Measurements from ENCODE around the gene PAK6.

The PAK6 gene

GRCh38 chr15:40232625-40233070 lies 6.2 kb upstream of the PAK6 start:
- peaks cover 10% of the 10 kb centered on the region; the same call in 1 of the 2 replicates for H3K36me3 ChIP-seq (ENCODE audit: low read length)

GRCh38 chr15:40233727-40234577 lies 4.9 kb upstream of the PAK6 start:
- no peaks in the 10 kb centered on the region for H3K27me3 ChIP-seq (ENCODE audit: low read length)
- H2AFZ ChIP-seq (ENCODE audit: low read depth, low read length, severe bottlenecking): no peak overlapping the region
- peaks cover 3% of the 10 kb centered on the region; the same call in 1 of the 2 replicates for H3K36me3 ChIP-seq (ENCODE audit: low read length)
- H3K4me3 ChIP-seq (ENCODE audit: insufficient read depth, low read length, poor library complexity, severe bottlenecking): no peak overlapping the region
- peaks cover 25% of the 10 kb centered on the region for H3F3A ChIP-seq (ENCODE audit: insufficient read depth)
- no peaks in the 10 kb centered on the region for H3K9me3 ChIP-seq (ENCODE audit: insufficient read depth, low read length)
- H4K20me1 ChIP-seq (ENCODE audit: low read depth, low read length): no peaks in the 10 kb centered on the region
- H3K79me2 ChIP-seq (ENCODE audit: insufficient read depth, low read length): no peaks in the 10 kb centered on the region
- H3K27ac ChIP-seq (ENCODE audit: low read depth, low read length): no peak overlapping the region
- TF ChIP-seq CTCF (IDR thresholded peaks at IDR 0.05; ENCODE audit: insufficient read depth, low read length, poor library complexity, severe bottlenecking) (no peak), EZH2phosphoT487 (conservative IDR thresholded peaks at IDR 0.05; ENCODE audit: low read length) (no peak)
- H3K4me2 ChIP-seq (ENCODE audit: low read depth, low read length, poor library complexity, severe bottlenecking): no peak overlapping the region
- H3K9me2 ChIP-seq (replicated peaks; ENCODE audit: insufficient read depth, low read length): no peaks in the 10 kb centered on the region
- no peak overlapping the region for H3K9ac ChIP-seq (ENCODE audit: low read length)

More at GRCh38 chr15:40232625-40233070, 6.2 kb upstream of the PAK6 start:
- Histone ChIP-seq H3K4me2 (ENCODE audit: low read depth, low read length, poor library complexity, severe bottlenecking) (no peak overlapping the region), H2AFZ (ENCODE audit: low read depth, low read length, severe bottlenecking) (no peak overlapping the region), H4K20me1 (ENCODE audit: low read depth, low read length) (no peaks in the 10 kb centered on the region), H3K79me2 (ENCODE audit: insufficient read depth, low read length) (no peaks in the 10 kb centered on the region), H3K9ac (ENCODE audit: low read length) (no peak overlapping the region), H3K27me3 (ENCODE audit: low read length) (no peaks in the 10 kb centered on the region), H3F3A (ENCODE audit: insufficient read depth) (peaks cover 34% of the 10 kb centered on the region), H3K9me2 (replicated peaks; ENCODE audit: insufficient read depth, low read length) (no peaks in the 10 kb centered on the region), H3K9me3 (ENCODE audit: insufficient read depth, low read length) (no peaks in the 10 kb centered on the region), H3K27ac (ENCODE audit: low read depth, low read length) (no peak overlapping the region), H3K4me3 (ENCODE audit: insufficient read depth, low read length, poor library complexity, severe bottlenecking) (no peak overlapping the region)
- TF ChIP-seq CTCF (IDR thresholded peaks at IDR 0.05; ENCODE audit: insufficient read depth, low read length, poor library complexity, severe bottlenecking): no peak
- TF ChIP-seq EZH2phosphoT487 (conservative IDR thresholded peaks at IDR 0.05; ENCODE audit: low read length): no peak

GRCh38 chr15:40234783-40235182 lies 4.1 kb upstream of the PAK6 start:
- no peak overlapping the region for H3K27ac ChIP-seq (ENCODE audit: low read depth, low read length)
- H3K36me3 ChIP-seq (ENCODE audit: low read length): peaks cover under 1% of the 10 kb centered on the region; the same call in 1 of the 2 replicates
- TF ChIP-seq CTCF (IDR thresholded peaks at IDR 0.05; ENCODE audit: insufficient read depth, low read length, poor library complexity, severe bottlenecking) (no peak), EZH2phosphoT487 (conservative IDR thresholded peaks at IDR 0.05; ENCODE audit: low read length) (no peak)
- no peak overlapping the region for H3K4me2 ChIP-seq (ENCODE audit: low read depth, low read length, poor library complexity, severe bottlenecking)
- no peak overlapping the region for H2AFZ ChIP-seq (ENCODE audit: low read depth, low read length, severe bottlenecking)
- no peaks in the 10 kb centered on the region for H3K79me2 ChIP-seq (ENCODE audit: insufficient read depth, low read length)
- H3K9me3 ChIP-seq (ENCODE audit: insufficient read depth, low read length): no peaks in the 10 kb centered on the region
- no peaks in the 10 kb centered on the region for H4K20me1 ChIP-seq (ENCODE audit: low read depth, low read length)
- H3K9ac ChIP-seq (ENCODE audit: low read length): no peak overlapping the region
- H3K27me3 ChIP-seq (ENCODE audit: low read length): no peaks in the 10 kb centered on the region
- H3K9me2 ChIP-seq (replicated peaks; ENCODE audit: insufficient read depth, low read length): no peaks in the 10 kb centered on the region
- no peak overlapping the region for H3K4me3 ChIP-seq (ENCODE audit: insufficient read depth, low read length, poor library complexity, severe bottlenecking)
- peaks cover 25% of the 10 kb centered on the region for H3F3A ChIP-seq (ENCODE audit: insufficient read depth)
